CD8-positive, alpha-beta memory T cell (primary cell): Measurements from ENCODE around the gene ELFN1. TPM values are rescaled to one million over a fixed set of nuclear protein-coding genes. Genes with fewer than 3 reads are reported as not detected.
"Not testable (repeated sequence)": the region's sequence is repeated elsewhere in the genome, so short reads cannot be mapped to it uniquely, and the experiment has no call there.

ENCODE experiments used
- CTCF ChIA-PET: fragments of 350-600 bp; sonication (Branson Sonifier 250); formaldehyde crosslinking; loops from one replicate; lab custom pipeline; 2021; ENCODE audit warnings: antibody characterized with exemption; lab: Charles Lee
- POLR2A ChIA-PET: fragments of 350-600 bp; sonication (Branson Sonifier 250); formaldehyde crosslinking; loops from one replicate; lab custom pipeline; 2021; ENCODE audit warnings: antibody characterized with exemption; lab: Charles Lee
- DNase-seq, 5 donors: peaks; one replicate each; pipeline versions ENCODE4 v3.0.0 to v3.0.0-alpha.2; 2020 to 2022; ENCODE audit warnings: mixed read lengths in 1 of 5
- H3K27ac ChIP-seq: one replicate; pipeline ENCODE4 v1.7.0; 2013; ENCODE audit warnings: low read depth, mild to moderate bottlenecking, low read length, moderate library complexity
- H3K27me3 ChIP-seq: 2 replicates; pipeline ENCODE4 v1.7.0; 2013; ENCODE audit warnings: low read length, mild to moderate bottlenecking; ENCODE audit not compliant: insufficient read depth, poor library complexity, severe bottlenecking
- H3K36me3 ChIP-seq: 2 replicates; pipeline ENCODE4 v1.7.0; 2013; ENCODE audit warnings: mild to moderate bottlenecking, low read length, moderate library complexity; ENCODE audit not compliant: insufficient read depth
- H3K4me1 ChIP-seq: 2 replicates; pipeline ENCODE4 v1.7.0; 2013; ENCODE audit warnings: mild to moderate bottlenecking, low read length, moderate library complexity; ENCODE audit not compliant: insufficient read depth
- H3K4me3 ChIP-seq: 2 replicates; pipeline ENCODE4 v1.7.0; 2013; ENCODE audit warnings: mild to moderate bottlenecking, low read length
- H3K9me3 ChIP-seq: 2 replicates; pipeline ENCODE4 v1.7.0; 2013; ENCODE audit warnings: mild to moderate bottlenecking, low read length
- H3K27ac Mint-ChIP-seq, 8 donors: one replicate each; pipeline ENCODE4 v1.8.0; 2020 to 2021; ENCODE audit warnings: mixed read lengths in 8 of 8, mild to moderate bottlenecking in 6 of 8, inconsistent platforms in 3 of 8, moderate library complexity in 3 of 8
- H3K27me3 Mint-ChIP-seq, 2 donors: one replicate each; pipeline ENCODE4 v1.8.0; 2020 to 2021; ENCODE audit warnings: mixed read lengths in 2 of 2, mild to moderate bottlenecking in 1 of 2, moderate library complexity in 1 of 2
- H3K36me3 Mint-ChIP-seq, 3 donors: one replicate each; pipeline ENCODE4 v1.8.0; 2020 to 2021; ENCODE audit warnings: mixed read lengths in 3 of 3, inconsistent platforms in 1 of 3, mild to moderate bottlenecking in 1 of 3
- H3K4me1 Mint-ChIP-seq, 3 donors: one replicate each; pipeline ENCODE4 v1.8.0; 2020 to 2021; ENCODE audit warnings: mixed read lengths in 3 of 3, inconsistent platforms in 1 of 3, mild to moderate bottlenecking in 1 of 3
- H3K4me3 Mint-ChIP-seq, 7 donors: one replicate each; pipeline ENCODE4 v1.8.0; 2020 to 2021; ENCODE audit warnings: mixed read lengths in 7 of 7, mild to moderate bottlenecking in 6 of 7, moderate library complexity in 4 of 7, inconsistent platforms in 2 of 7
- H3K9me3 Mint-ChIP-seq, 5 donors: one replicate each; pipeline ENCODE4 v1.8.0; 2020 to 2022; ENCODE audit warnings: mixed read lengths in 5 of 5, mild to moderate bottlenecking in 3 of 5, moderate library complexity in 2 of 5, inconsistent platforms in 1 of 5
- polyA plus RNA-seq: library from polyadenylated mRNA; unstranded; fragments of 300-500 nt; fragmentation: Illumina TruSeq; gene quantifications from one replicate; pipeline ENCODE4 v1.2.3, GENCODE V29; 2021
- total RNA-seq, 2 experiments: library from RNA; stranded (reverse); gene quantifications; one replicate each; pipeline ENCODE4 v1.2.3, GENCODE V29; 2021

Gene ELFN1
- total and polyA plus RNA-seq, 3 experiments from 2014 or later: 0.15 to 0.22 (median 0.20) TPM

- no peak for DNase-seq
- Histone ChIP-seq H3K36me3 (no peaks in the 10 kb centered on the region), H3K9me3 (peaks cover 5% of the 10 kb centered on the region), H3K27ac (no peak overlapping the region), H3K4me1 (no peaks in the 10 kb centered on the region), H3K4me3 (no peak overlapping the region), H3K27me3 (no peaks in the 10 kb centered on the region)
- CTCF ChIA-PET: no interaction called here
- Mint-ChIP-seq H3K4me1 (no peaks in the 10 kb centered on the region), H3K36me3 (peaks cover 0 to 3% (median 0%) of the 10 kb centered on the region in 3 donors), H3K27me3 (peaks cover 9 to 16% of the 10 kb centered on the region in 2 donors), H3K9me3 (peaks cover 3 to 5% (median 3%) of the 10 kb centered on the region in 5 donors), H3K27ac (no peak overlapping the region), H3K4me3 (no peak overlapping the region)
- POLR2A ChIA-PET: no interaction called here
Measured at GRCh38 chr7:1714583-1715330, 44.7 kb downstream of the ELFN1 start.

GRCh38 chr7:1715331-1715625 is 45.2 kb downstream of the ELFN1 start:
- Histone ChIP-seq H3K9me3 (no peaks in the 10 kb centered on the region), H3K4me1 (no peaks in the 10 kb centered on the region), H3K27ac (no peak overlapping the region), H3K27me3 (no peaks in the 10 kb centered on the region), H3K36me3 (no peaks in the 10 kb centered on the region), H3K4me3 (no peak overlapping the region)
- CTCF ChIA-PET: no interaction called here
- Mint-ChIP-seq H3K36me3 (no peaks in the 10 kb centered on the region), H3K27ac (no peak overlapping the region), H3K9me3 (peaks cover 0 to 3% (median 0%) of the 10 kb centered on the region in 5 donors), H3K4me1 (no peaks in the 10 kb centered on the region), H3K4me3 (no peak overlapping the region), H3K27me3 (peaks cover 9 to 16% of the 10 kb centered on the region in 2 donors)
- no peak for DNase-seq
- POLR2A ChIA-PET: no interaction called here

GRCh38 chr7:1715671-1716074 is 45.6 kb downstream of the ELFN1 start:
- POLR2A ChIA-PET: no interaction called here
- DNase-seq: no peak
- H3K27me3 ChIP-seq: no peaks in the 10 kb centered on the region
- H3K9me3 ChIP-seq: no peaks in the 10 kb centered on the region
- H3K27ac Mint-ChIP-seq: peak overlapping the region in 1 of 8 donors; percentile 58
- H3K9me3 Mint-ChIP-seq: peaks cover 0 to under 1% (median 0%) of the 10 kb centered on the region in 5 donors
- CTCF ChIA-PET: no interaction called here
- H3K36me3 Mint-ChIP-seq: no peaks in the 10 kb centered on the region
- H3K27ac ChIP-seq: no peak overlapping the region
- no peaks in the 10 kb centered on the region for H3K36me3 ChIP-seq
- H3K27me3 Mint-ChIP-seq: peaks cover 9 to 16% of the 10 kb centered on the region in 2 donors
- no peak overlapping the region for H3K4me3 ChIP-seq
- no peaks in the 10 kb centered on the region for H3K4me1 ChIP-seq
- H3K4me1 Mint-ChIP-seq: no peaks in the 10 kb centered on the region
- H3K4me3 Mint-ChIP-seq: no peak overlapping the region

DNA sequence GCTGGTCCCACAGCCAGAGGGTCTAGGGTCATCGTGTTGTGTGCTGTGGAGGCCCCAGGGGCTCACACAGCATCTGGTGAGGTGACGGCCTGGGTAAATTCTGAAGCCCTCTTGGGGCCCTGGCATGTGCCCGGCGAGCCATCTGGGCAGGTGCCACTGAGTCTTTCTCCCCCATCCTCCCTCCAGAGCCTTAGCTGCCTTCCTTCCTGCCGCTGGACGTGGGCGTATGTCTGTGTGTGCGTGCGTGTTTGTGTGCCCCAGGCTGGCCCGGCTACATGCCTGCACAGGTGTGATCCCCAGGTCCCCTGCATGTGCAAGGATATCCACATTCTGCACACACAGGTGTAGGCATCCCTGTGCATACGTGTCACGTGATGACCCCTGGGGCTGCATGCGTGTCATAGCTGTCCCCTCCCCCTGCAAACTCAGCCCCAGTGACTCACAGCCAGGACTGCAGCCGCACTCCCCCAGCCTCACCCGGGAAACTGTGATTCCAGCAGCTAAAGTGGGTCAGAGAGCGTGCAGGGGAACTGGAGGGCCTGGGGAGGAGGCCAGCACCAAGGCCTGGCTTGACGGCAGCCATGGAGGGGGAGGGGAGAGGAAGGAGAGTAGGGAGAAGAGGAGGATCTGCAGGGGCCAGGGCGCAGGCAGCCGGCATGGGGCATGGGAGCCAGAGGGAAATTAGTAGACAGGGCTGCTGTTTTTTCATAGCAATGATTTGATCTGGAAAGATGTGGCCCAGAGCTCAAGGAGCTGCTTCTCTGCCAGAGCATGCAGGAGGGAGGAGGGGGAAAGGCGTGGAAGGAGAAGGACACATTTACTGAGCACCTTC is 46.4 kb downstream of the ELFN1 start:
- Histone ChIP-seq H3K27me3 (no peaks in the 10 kb centered on the region), H3K4me3 (no peak overlapping the region), H3K36me3 (no peaks in the 10 kb centered on the region), H3K4me1 (no peaks in the 10 kb centered on the region), H3K9me3 (no peaks in the 10 kb centered on the region), H3K27ac (no peak overlapping the region)
- no peaks in the 10 kb centered on the region for H3K36me3 Mint-ChIP-seq
- no peak overlapping the region for H3K4me3 Mint-ChIP-seq
- DNase-seq: no peak
- no peak overlapping the region for H3K27ac Mint-ChIP-seq
- no peaks in the 10 kb centered on the region for H3K9me3 Mint-ChIP-seq
- H3K4me1 Mint-ChIP-seq: no peaks in the 10 kb centered on the region
- CTCF ChIA-PET: no interaction called here
- POLR2A ChIA-PET: no interaction called here
- peaks cover 9 to 16% of the 10 kb centered on the region in 2 donors for H3K27me3 Mint-ChIP-seq

DNA sequence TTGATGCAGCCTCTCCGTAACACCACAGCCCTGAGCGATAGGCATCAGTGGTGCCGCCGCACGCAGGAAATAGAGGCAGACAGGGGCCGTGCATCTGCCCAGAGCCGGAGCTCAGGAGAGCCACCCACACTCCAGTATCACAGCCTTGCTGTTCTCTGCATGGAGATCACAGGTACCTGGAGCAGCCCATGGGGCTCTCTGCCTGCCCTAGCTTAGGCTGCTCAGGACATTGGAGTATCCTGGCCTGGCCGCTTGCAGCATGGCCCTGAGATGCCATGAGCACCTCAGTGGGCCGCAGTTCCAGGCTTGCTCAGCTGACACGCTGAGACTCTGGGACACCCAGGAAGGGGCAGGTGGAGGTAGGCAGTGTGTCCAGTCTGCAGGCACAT is 47.0 kb downstream of the ELFN1 start:
- H3K9me3 Mint-ChIP-seq: no peaks in the 10 kb centered on the region
- H3K27me3 Mint-ChIP-seq: peaks cover 9 to 16% of the 10 kb centered on the region in 2 donors
- Histone ChIP-seq H3K27me3 (no peaks in the 10 kb centered on the region), H3K9me3 (no peaks in the 10 kb centered on the region), H3K4me3 (no peak overlapping the region), H3K36me3 (no peaks in the 10 kb centered on the region), H3K4me1 (no peaks in the 10 kb centered on the region), H3K27ac (no peak overlapping the region)
- no peak for DNase-seq
- no peak overlapping the region for H3K4me3 Mint-ChIP-seq
- H3K27ac Mint-ChIP-seq: no peak overlapping the region
- no peaks in the 10 kb centered on the region for H3K36me3 Mint-ChIP-seq
- POLR2A ChIA-PET: no interaction called here
- CTCF ChIA-PET: no interaction called here
- H3K4me1 Mint-ChIP-seq: no peaks in the 10 kb centered on the region

DNA sequence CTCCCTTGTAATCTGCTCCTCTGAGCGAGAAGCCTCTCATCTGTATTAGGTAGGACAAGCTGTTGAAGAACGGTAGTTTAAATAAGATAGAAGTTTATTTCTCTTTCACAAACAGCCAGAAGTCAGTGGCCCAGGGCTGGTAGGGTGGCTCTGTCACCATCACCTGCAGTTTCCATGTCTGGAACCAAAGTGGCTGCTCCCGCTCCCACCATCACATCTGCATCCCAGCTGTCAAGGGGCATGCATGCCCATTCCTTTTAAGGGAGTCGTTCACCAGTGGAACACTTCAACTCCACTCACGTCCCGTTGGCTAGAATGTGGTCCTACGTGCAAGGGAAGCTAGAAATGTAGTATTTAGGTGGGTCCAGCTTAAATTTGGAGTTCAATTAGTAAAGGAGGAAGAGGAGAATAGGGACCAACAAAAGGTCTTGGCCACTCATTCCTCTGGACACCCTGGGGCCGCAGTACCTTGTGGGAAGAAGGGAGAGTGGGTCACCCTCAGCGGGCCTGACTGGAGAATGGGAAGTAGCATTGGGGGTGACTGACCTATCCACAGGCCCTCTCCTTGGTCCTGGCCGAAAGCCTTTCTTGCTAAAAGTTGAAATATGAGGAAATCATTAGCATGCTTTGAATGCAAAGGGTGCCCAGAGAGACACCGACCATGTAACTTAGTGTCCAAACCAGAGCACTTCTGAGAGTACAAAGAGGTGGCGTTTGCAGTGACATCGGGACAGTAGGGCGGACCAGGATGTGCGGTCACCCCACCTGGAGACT is 48.0 kb downstream of the ELFN1 start:
- H3K27me3 ChIP-seq: no peaks in the 10 kb centered on the region
- Mint-ChIP-seq H3K4me1 (no peaks in the 10 kb centered on the region), H3K4me3 (peak overlapping the region in 1 of 7 donors; percentile 36), H3K36me3 (no peaks in the 10 kb centered on the region), H3K9me3 (no peaks in the 10 kb centered on the region), H3K27ac (no peak overlapping the region), H3K27me3 (peaks cover 9 to 16% of the 10 kb centered on the region in 2 donors)
- H3K4me1 ChIP-seq: no peaks in the 10 kb centered on the region
- H3K9me3 ChIP-seq: no peaks in the 10 kb centered on the region
- ChIA-PET POLR2A (no interaction called here), CTCF (no interaction called here)
- no peak overlapping the region for H3K27ac ChIP-seq
- no peak for DNase-seq
- H3K36me3 ChIP-seq: no peaks in the 10 kb centered on the region
- no peak overlapping the region for H3K4me3 ChIP-seq

- DNase-seq, H3K4me3 ChIP-seq, POLR2A ChIA-PET, H3K27ac Mint-ChIP-seq, H3K36me3 ChIP-seq, H3K4me1 ChIP-seq, H3K36me3 Mint-ChIP-seq, H3K4me3 Mint-ChIP-seq, H3K4me1 Mint-ChIP-seq, H3K9me3 ChIP-seq, H3K27me3 ChIP-seq, H3K27ac ChIP-seq, H3K9me3 Mint-ChIP-seq, CTCF ChIA-PET: not testable (repeated sequence)
- H3K27me3 Mint-ChIP-seq: peaks cover 9 to 16% of the 10 kb centered on the region in 2 donors
Measured at GRCh38 chr7:1718850-1719249, 48.8 kb downstream of the ELFN1 start.

- H3K36me3 ChIP-seq, H3K4me1 ChIP-seq, H3K9me3 ChIP-seq, CTCF ChIA-PET, H3K36me3 Mint-ChIP-seq, POLR2A ChIA-PET, H3K27ac Mint-ChIP-seq, H3K27me3 ChIP-seq, DNase-seq, H3K4me3 ChIP-seq, H3K27ac ChIP-seq, H3K9me3 Mint-ChIP-seq, H3K4me3 Mint-ChIP-seq, H3K4me1 Mint-ChIP-seq: not testable (repeated sequence)
- peaks cover 9 to 16% of the 10 kb centered on the region in 2 donors for H3K27me3 Mint-ChIP-seq
Measured at GRCh38 chr7:1719256-1719655, 49.2 kb downstream of the ELFN1 start.
